H1 (cell line): ENCODE data around the gene LPO. TPM values are rescaled to one million over a fixed set of nuclear protein-coding genes. Genes with fewer than 3 reads are reported as not detected.

Experiments used
- CTCF ChIA-PET: fragments of 300-600 bp; sonication (Branson Sonifier 250); formaldehyde crosslinking; loops from one replicate; lab custom pipeline; 2021; ENCODE audit not compliant: partially characterized antibody; lab: Charles Lee
- POLR2A ChIA-PET: fragments of 300-600 bp; sonication (Branson Sonifier 250); formaldehyde crosslinking; loops from one replicate; lab custom pipeline; 2021; ENCODE audit warnings: inconsistent platforms; ENCODE audit not compliant: partially characterized antibody; lab: Charles Lee
- DNase-seq, 2 experiments: peaks; one replicate each; pipeline versions ENCODE4 v3.0.0 to v3.0.0-alpha.2; 2010 to 2022; ENCODE audit warnings: low spot score in 2 of 2, low read depth in 1 of 2, mixed read lengths in 1 of 2
- FAIRE-seq: peaks from 2 replicates; lab custom pipeline; 2011; peaks lifted over from hg19 to GRCh38; lab: Jason Lieb, UNC
- H2AFZ ChIP-seq: 2 replicates; pipeline ENCODE4 v1.8.1; 2012; ENCODE audit warnings: low read length, inconsistent platforms
- H2AK5ac ChIP-seq: 2 replicates; pipeline ENCODE4 v1.6.1; 2013; ENCODE audit warnings: low read depth, low read length
- H2BK120ac ChIP-seq: replicated peaks from 2 replicates; pipeline ENCODE3; 2013; ENCODE audit warnings: low read depth, low read length, inconsistent platforms
- H2BK12ac ChIP-seq: 2 replicates; pipeline ENCODE4 v1.6.1; 2013; ENCODE audit warnings: low read depth, low read length
- H2BK15ac ChIP-seq: 2 replicates; pipeline ENCODE4 v1.6.1; 2013; ENCODE audit warnings: low read length
- H2BK20ac ChIP-seq: 2 replicates; pipeline ENCODE4 v1.6.1; 2013; ENCODE audit warnings: low read length
- H2BK5ac ChIP-seq: 2 replicates; pipeline ENCODE4 v1.6.1; 2013; ENCODE audit warnings: low read depth, low read length
- H3K14ac ChIP-seq: 2 replicates; pipeline ENCODE4 v1.6.1; 2013; ENCODE audit warnings: inconsistent platforms; ENCODE audit not compliant: insufficient read length
- H3K18ac ChIP-seq: 2 replicates; pipeline ENCODE4 v1.6.1; 2013; ENCODE audit warnings: low read length; ENCODE audit errors: extremely low read depth
- H3K23ac ChIP-seq: 2 replicates; pipeline ENCODE4 v1.6.1; 2013; ENCODE audit warnings: inconsistent platforms; ENCODE audit not compliant: insufficient read length
- H3K23me2 ChIP-seq: 2 replicates; pipeline ENCODE4 v1.6.1; 2013; ENCODE audit warnings: low read depth, low read length
- H3K27ac ChIP-seq: 2 replicates; pipeline ENCODE4 v1.6.1; 2011; ENCODE audit warnings: low read depth, low read length, inconsistent platforms
- H3K27me3 ChIP-seq, 4 experiments: replicated peaks in 1 of 4; 1 replicate in 1 of 4; 2 replicates in 3 of 4; pipeline versions ENCODE4 v1.6.1 to v1.8.1; 2011 to 2013; ENCODE audit warnings: low read length in 3 of 4, mild to moderate bottlenecking in 3 of 4, inconsistent platforms in 2 of 4, mixed read lengths in 2 of 4, moderate library complexity in 1 of 4; ENCODE audit not compliant: control insufficient read depth in 3 of 4, insufficient read depth in 3 of 4; ENCODE audit errors: extremely low read depth in 1 of 4
- H3K36me3 ChIP-seq, 4 experiments: 2 replicates each; pipeline versions ENCODE4 v1.6.1 to v1.8.1; 2011 to 2013; ENCODE audit warnings: mild to moderate bottlenecking in 4 of 4, low read length in 3 of 4, moderate library complexity in 2 of 4, control low read depth in 1 of 4, inconsistent platforms in 1 of 4; ENCODE audit not compliant: insufficient read depth in 4 of 4, control insufficient read depth in 2 of 4
- H3K4ac ChIP-seq: replicated peaks from 2 replicates; pipeline ENCODE3; 2013; ENCODE audit warnings: low read length, low read depth, mixed read lengths, inconsistent platforms; ENCODE audit not compliant: insufficient read length
- H3K4me1 ChIP-seq, 4 experiments: replicated peaks in 1 of 4; 1 replicate in 1 of 4; 2 replicates in 3 of 4; pipeline versions ENCODE4 v1.6.1 to v1.8.1; 2011 to 2013; ENCODE audit warnings: low read length in 3 of 4, inconsistent platforms in 2 of 4, mixed read lengths in 1 of 4; ENCODE audit not compliant: insufficient read depth in 4 of 4, control insufficient read depth in 3 of 4
- H3K4me2 ChIP-seq, 2 experiments: 2 replicates each; pipeline versions ENCODE4 v1.6.1 to v1.8.1; 2011 to 2013; ENCODE audit warnings: low read depth in 2 of 2, low read length in 2 of 2, control low read depth in 1 of 2, inconsistent platforms in 1 of 2, mild to moderate bottlenecking in 1 of 2; ENCODE audit not compliant: insufficient read depth in 1 of 2
- H3K4me3 ChIP-seq, 4 experiments: fragments of 200-600, 300-600 bp in 1 of 4; sonication (generic), shearing (Covaris generic), sonication (Bioruptor Twin) in 1 of 4; 2 replicates each; pipeline versions ENCODE4 v1.5.1 to v1.8.1; 2011 to 2016; ENCODE audit warnings: low read length in 4 of 4, low read depth in 3 of 4, control low read depth in 2 of 4, inconsistent platforms in 2 of 4, mild to moderate bottlenecking in 2 of 4, mixed read lengths in 1 of 4, moderate library complexity in 1 of 4; ENCODE audit not compliant: insufficient read depth in 2 of 4; ENCODE audit errors: extremely low read depth in 1 of 4
- H3K56ac ChIP-seq: replicated peaks from 2 replicates; pipeline ENCODE3; 2013; ENCODE audit warnings: low read depth, mild to moderate bottlenecking, mixed read lengths, low read length, inconsistent platforms; ENCODE audit not compliant: insufficient read length
- H3K79me1 ChIP-seq: 2 replicates; pipeline ENCODE4 v1.6.1; 2013; ENCODE audit warnings: low read depth, low read length, control low read depth
- H3K79me2 ChIP-seq, 2 experiments: 2 replicates each; pipeline versions ENCODE4 v1.6.1 to v1.8.1; 2012 to 2013; ENCODE audit warnings: low read length in 2 of 2, mild to moderate bottlenecking in 2 of 2, inconsistent platforms in 1 of 2; ENCODE audit not compliant: insufficient read depth in 2 of 2, control insufficient read depth in 1 of 2
- H3K9ac ChIP-seq, 4 experiments: replicated peaks in 1 of 4; 1 replicate in 1 of 4; 2 replicates in 3 of 4; pipeline versions ENCODE4 v1.6.1 to v1.8.1; 2011 to 2013; ENCODE audit warnings: low read depth in 3 of 4, low read length in 3 of 4, control low read depth in 2 of 4, mild to moderate bottlenecking in 2 of 4, moderate library complexity in 2 of 4, inconsistent platforms in 1 of 4; ENCODE audit errors: extremely low read depth in 1 of 4
- H3K9me3 ChIP-seq, 2 experiments: 2 replicates each; pipeline versions ENCODE4 v1.6.1 to v1.8.1; 2012 to 2013; ENCODE audit warnings: mild to moderate bottlenecking in 2 of 2, moderate library complexity in 2 of 2, control low read depth in 1 of 2, inconsistent platforms in 1 of 2, low read depth in 1 of 2, low read length in 1 of 2, mixed read lengths in 1 of 2; ENCODE audit not compliant: insufficient read depth in 2 of 2
- H4K20me1 ChIP-seq, 2 experiments: replicated peaks in 1 of 2; 2 replicates each; pipeline versions ENCODE3 to v1.8.1; 2011 to 2013; ENCODE audit warnings: inconsistent platforms in 2 of 2, low read length in 2 of 2, mild to moderate bottlenecking in 1 of 2; ENCODE audit not compliant: insufficient read depth in 2 of 2, control insufficient read depth in 1 of 2
- H4K5ac ChIP-seq: 2 replicates; pipeline ENCODE4 v1.6.1; 2013; ENCODE audit warnings: low read length, low read depth, mixed read lengths, inconsistent platforms; ENCODE audit not compliant: insufficient read length
- H4K8ac ChIP-seq: 2 replicates; pipeline ENCODE4 v1.8.0; 2013; ENCODE audit warnings: mild to moderate bottlenecking, moderate library complexity, low read length, inconsistent platforms; ENCODE audit not compliant: insufficient read depth; ENCODE audit errors: extremely low read depth
- H4K91ac ChIP-seq: replicated peaks from 2 replicates; pipeline ENCODE3; 2013; ENCODE audit warnings: low read length, mixed read lengths, inconsistent platforms; ENCODE audit not compliant: insufficient read length
- RBBP5 ChIP-seq: IDR thresholded peaks from 2 replicates; pipeline ENCODE4 v1.7.1; 2012; ENCODE audit warnings: low read depth, mild to moderate bottlenecking, inconsistent platforms, low read length, moderate library complexity, borderline replicate concordance
- SP4 ChIP-seq: IDR thresholded peaks from 2 replicates; pipeline ENCODE4 v1.6.1; 2012; ENCODE audit warnings: low read length, inconsistent platforms
- YY1 ChIP-seq: IDR thresholded peaks from 2 replicates; pipeline ENCODE4 v1.6.1; 2011; ENCODE audit warnings: low read depth, mild to moderate bottlenecking, low read length
- WGBS, 2 experiments: shearing (Covaris generic) in 1 of 2; methylation state at CpG; one replicate each; pipeline versions ENCODE4 v1.1.6 to v1.1.7; 2013 to 2015; ENCODE audit warnings: low lambda C conversion rate in 2 of 2, mixed read lengths in 2 of 2, inconsistent platforms in 1 of 2, low coverage in 1 of 2, missing lambda C conversion rate in 1 of 2; ENCODE audit not compliant: insufficient replicate concordance in 2 of 2, insufficient coverage in 1 of 2, insufficient read length in 1 of 2; ENCODE audit errors: extremely low coverage in 1 of 2, missing lambda C conversion rate in 1 of 2; 5-methylcytosine and 5-hydroxymethylcytosine counted together
- polyA plus RNA-seq, 7 experiments: library from polyadenylated mRNA; depleted of rRNA in 3 of 7; stranded (reverse) in 5 of 7; unstranded in 2 of 7; fragments of >200 nt in 5 of 7; fragments of 200-250 nt in 2 of 7; gene quantifications; 1 replicate in 5 of 7; 2 replicates in 1 of 7; 4 replicates in 1 of 7; pipeline versions ENCODE4 v1.2.1 to v1.2.3, GENCODE V29; 2011 to 2013; ENCODE audit warnings: missing spikeins in 2 of 7, mixed read lengths in 2 of 7
- total RNA-seq: library from RNA; stranded (reverse); fragmentation: NEBNext Ultra II Directional; extraction: Animal tissue kit (Norgen Biotek cat#: 25700); gene quantifications from 2 replicates; pipeline ENCODE4 v1.2.1, GENCODE V29; 2021
- TF ChIP-seq, protein P1 (sequence below): IDR thresholded peaks from 2 replicates; pipeline ENCODE4 v1.6.1; 2012; ENCODE audit warnings: low read length, inconsistent platforms

Gene LPO
- total and polyA plus RNA-seq, 2 of the 8 experiments (the other 6 are each of a cell fraction or from before 2014, with no cell fraction given): 0.38 to 0.52 TPM

GRCh38 chr17:58236394-58236793 lies 2.0 kb upstream of the LPO start:
- no peak overlapping the region for H3K18ac ChIP-seq
- no peaks in the 10 kb centered on the region for H3K9me3 ChIP-seq
- no peaks in the 10 kb centered on the region for H3K36me3 ChIP-seq
- no peak overlapping the region for H3K4ac ChIP-seq
- no peak overlapping the region for H2BK15ac ChIP-seq
- no peak overlapping the region for H3K23ac ChIP-seq
- H2BK20ac ChIP-seq: no peak overlapping the region
- 0 out of 2 replicates have a peak overlapping the region, but pooled peaks have one; percentile 8 for H2AK5ac ChIP-seq
- H3K4me3 ChIP-seq: no peak overlapping the region
- no peak overlapping the region for H3K56ac ChIP-seq
- no peaks in the 10 kb centered on the region for H3K79me2 ChIP-seq
- no peak overlapping the region for H4K8ac ChIP-seq
- H2BK12ac ChIP-seq: no peak overlapping the region
- H4K91ac ChIP-seq: no peak overlapping the region
- CTCF ChIA-PET: interaction anchor here (1.2 to 4.5 kb wide), 9 partner anchors 10 to 81 kb away, joined by 3 to 50 read pairs (median 5); partner anchors contain the start of gene MKS1
- H4K20me1 ChIP-seq: no peaks in the 10 kb centered on the region
- no peak overlapping the region for H2BK120ac ChIP-seq
- no peak overlapping the region for H3K9ac ChIP-seq
- no peak overlapping the region for H4K5ac ChIP-seq
- no peak overlapping the region for H2BK5ac ChIP-seq
- FAIRE-seq (no peak), DNase-seq (no peak)
- POLR2A ChIA-PET: interaction anchor here (0.9 to 2.0 kb wide), 2 partner anchors 13 to 22 kb away, joined by 3 to 6 read pairs; no protein-coding TSS in a partner anchor
- WGBS, 2 experiments: 88% methylated on average over 2 of the region's 2 CpGs; no CpG with 5 or more reads in 1 of the 2 experiments
- H3K79me1 ChIP-seq: no peaks in the 10 kb centered on the region
- H3K27ac ChIP-seq: no peak overlapping the region
- H3K4me1 ChIP-seq: no peaks in the 10 kb centered on the region
- no peak overlapping the region for H2AFZ ChIP-seq
- H3K27me3 ChIP-seq: peaks cover 0 to 9% (median 5%) of the 10 kb centered on the region in 4 experiments; a peak in 4 of 7 replicates
- no peak overlapping the region for H3K14ac ChIP-seq
- H3K23me2 ChIP-seq: no peaks in the 10 kb centered on the region
- no peak overlapping the region for H3K4me2 ChIP-seq
- TF ChIP-seq SP4: no peak
- TF ChIP-seq RBBP5: no peak
- no peak for TF ChIP-seq YY1
- TF ChIP-seq, protein P1, sequence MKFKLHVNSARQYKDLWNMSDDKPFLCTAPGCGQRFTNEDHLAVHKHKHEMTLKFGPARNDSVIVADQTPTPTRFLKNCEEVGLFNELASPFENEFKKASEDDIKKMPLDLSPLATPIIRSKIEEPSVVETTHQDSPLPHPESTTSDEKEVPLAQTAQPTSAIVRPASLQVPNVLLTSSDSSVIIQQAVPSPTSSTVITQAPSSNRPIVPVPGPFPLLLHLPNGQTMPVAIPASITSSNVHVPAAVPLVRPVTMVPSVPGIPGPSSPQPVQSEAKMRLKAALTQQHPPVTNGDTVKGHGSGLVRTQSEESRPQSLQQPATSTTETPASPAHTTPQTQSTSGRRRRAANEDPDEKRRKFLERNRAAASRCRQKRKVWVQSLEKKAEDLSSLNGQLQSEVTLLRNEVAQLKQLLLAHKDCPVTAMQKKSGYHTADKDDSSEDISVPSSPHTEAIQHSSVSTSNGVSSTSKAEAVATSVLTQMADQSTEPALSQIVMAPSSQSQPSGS: no peak
